HepG2 (cell line): ENCODE data around the gene TCERG1L. TPM values are rescaled to one million over a fixed set of nuclear protein-coding genes. Genes with fewer than 3 reads are reported as not detected.

Experiments used
- ATAC-seq: fragments of 200-7000 bp; cut with Tn5 transposase; 3 replicates; pipeline ENCODE4 v1.9.1; 2020; ENCODE audit warnings: mild to moderate bottlenecking, moderate library complexity
- BruUV-seq: library from RNA; stranded (reverse); fragments of 400-500 nt; replicated peaks from 2 replicates; lab custom pipeline; 2021; lab: Mats Ljungman, UMichigan
- CTCF ChIA-PET: fragments of 300-600 bp; formaldehyde crosslinking; extraction: SDS; loops from one replicate; lab custom pipeline; 2021; ENCODE audit warnings: low total read pairs, inconsistent platforms, low intra/inter-chr PET ratio; lab: Yijun Ruan, JAX
- POLR2A ChIA-PET: fragments of 350-600 bp; sonication (Branson Sonifier 250); formaldehyde crosslinking; loops from one replicate; lab custom pipeline; 2020; ENCODE audit warnings: antibody characterized with exemption, inconsistent platforms; lab: Yijun Ruan, JAX
- DNase-seq: peaks from one replicate; pipeline ENCODE4 v3.0.0-alpha.2; 2015; ENCODE audit warnings: low spot score
- FAIRE-seq: peaks from 3 replicates; lab custom pipeline; 2011; peaks lifted over from hg19 to GRCh38; lab: Jason Lieb, UNC
- H2AFZ ChIP-seq: one replicate; pipeline ENCODE4 v1.6.1; 2011; ENCODE audit warnings: low read length, inconsistent platforms
- H3K27ac ChIP-seq: fragments of 300-600 bp; 3 replicates; pipeline ENCODE4 v1.8.0; 2011; ENCODE audit warnings: mixed run types, mild to moderate bottlenecking, mixed read lengths, low read length, inconsistent platforms; ENCODE audit not compliant: insufficient read depth; ENCODE audit errors: extremely low read length
- H3K27me3 ChIP-seq, 2 experiments: fragments of 200-600 bp in 1 of 2; 2 replicates in 1 of 2; 3 replicates in 1 of 2; pipeline versions ENCODE4 v1.6.0 to v1.8.0; 2011; ENCODE audit warnings: low read length in 2 of 2, mild to moderate bottlenecking in 2 of 2, moderate library complexity in 2 of 2, inconsistent platforms in 1 of 2; ENCODE audit not compliant: insufficient read depth in 2 of 2, control insufficient read depth in 1 of 2
- H3K36me3 ChIP-seq, 2 experiments: fragments of 200-600 bp in 1 of 2; replicated peaks in 1 of 2; 2 replicates in 1 of 2; 3 replicates in 1 of 2; pipeline versions ENCODE4 v1.5.1 to v1.8.0; 2011; ENCODE audit warnings: low read length in 2 of 2, inconsistent platforms in 1 of 2; ENCODE audit not compliant: insufficient read depth in 2 of 2, control insufficient read depth in 1 of 2
- H3K4me1 ChIP-seq: 2 replicates; pipeline ENCODE4 v1.5.1; 2012; ENCODE audit warnings: low read length, inconsistent platforms; ENCODE audit not compliant: insufficient read depth
- H3K4me2 ChIP-seq: 2 replicates; pipeline ENCODE4 v1.6.0; 2011; ENCODE audit warnings: low read depth, low read length, inconsistent platforms
- H3K4me3 ChIP-seq, 3 experiments: fragments of 200-600 bp in 1 of 3; sonication (generic), shearing (Covaris generic) in 1 of 3; replicated peaks in 1 of 3; 2 replicates each; pipeline ENCODE4 v1.5.1; 2011 to 2016; ENCODE audit warnings: low read length in 3 of 3, inconsistent platforms in 2 of 3, low read depth in 2 of 3, mild to moderate bottlenecking in 2 of 3, control low read depth in 1 of 3, mixed read lengths in 1 of 3; ENCODE audit not compliant: insufficient read depth in 1 of 3
- H3K79me2 ChIP-seq: one replicate; pipeline ENCODE4 v1.6.1; 2011; ENCODE audit warnings: low read length, inconsistent platforms; ENCODE audit not compliant: insufficient read depth
- H3K9ac ChIP-seq: 2 replicates; pipeline ENCODE4 v1.6.0; 2011; ENCODE audit warnings: mild to moderate bottlenecking, low read depth, low read length, inconsistent platforms; ENCODE audit not compliant: insufficient read depth
- H3K9me3 ChIP-seq: 2 replicates; pipeline ENCODE4 v1.5.1; 2012; ENCODE audit warnings: mild to moderate bottlenecking, low read length
- H4K20me1 ChIP-seq: 2 replicates; pipeline ENCODE4 v1.6.0; 2011; ENCODE audit warnings: inconsistent platforms, mild to moderate bottlenecking, low read length, moderate library complexity; ENCODE audit not compliant: insufficient read depth
- ARNT ChIP-seq: fragments of 450-650 bp; IDR thresholded peaks from 2 replicates; pipeline ENCODE4 v1.6.1; 2017
- BRD4 ChIP-seq: sonication (generic); formaldehyde crosslinking; IDR thresholded peaks from 2 replicates; pipeline ENCODE4 v1.4.0; 2020; ENCODE audit warnings: missing genetic modification reagents
- CREM ChIP-seq, 2 experiments: sonication (generic) in 1 of 2; formaldehyde crosslinking in 1 of 2; IDR thresholded peaks; 2 replicates each; pipeline versions ENCODE4 v1.4.0 to v1.6.1; 2016 to 2020; ENCODE audit warnings: antibody characterized with exemption in 1 of 2, mild to moderate bottlenecking in 1 of 2, missing genetic modification reagents in 1 of 2
- FOXC1 ChIP-seq: sonication (generic); formaldehyde crosslinking; IDR thresholded peaks from 2 replicates; pipeline ENCODE4 v1.8.0; 2022; ENCODE audit warnings: mild to moderate bottlenecking, missing genetic modification reagents, borderline replicate concordance
- HDAC6 ChIP-seq: fragments of 200-600 bp; sonication (generic); IDR thresholded peaks from 2 replicates; pipeline ENCODE4 v1.7.0; 2017; ENCODE audit warnings: mild to moderate bottlenecking, antibody characterized with exemption, low read length, low read depth
- MLX ChIP-seq: IDR thresholded peaks from 2 replicates; pipeline ENCODE4 v1.6.1; 2016
- MTA3 ChIP-seq: sonication (generic); formaldehyde crosslinking; IDR thresholded peaks from 2 replicates; pipeline ENCODE4 v1.4.0; 2020; ENCODE audit warnings: missing genetic modification reagents
- NCOR1 ChIP-seq: fragments of 200-600 bp; sonication (generic); IDR thresholded peaks from 2 replicates; pipeline ENCODE4 v1.7.0; 2017; ENCODE audit warnings: antibody characterized with exemption, low read length, borderline replicate concordance
- PHF21A ChIP-seq: sonication (generic); formaldehyde crosslinking; IDR thresholded peaks from 2 replicates; pipeline ENCODE4 v1.5.0; 2020; ENCODE audit warnings: mild to moderate bottlenecking, missing genetic modification reagents
- RORA ChIP-seq: sonication (generic); formaldehyde crosslinking; IDR thresholded peaks from 2 replicates; pipeline ENCODE4 v1.5.0; 2020; ENCODE audit warnings: mild to moderate bottlenecking, missing genetic modification reagents, moderate library complexity
- ZNF768 ChIP-seq: sonication (generic); formaldehyde crosslinking; IDR thresholded peaks from 2 replicates; pipeline ENCODE4 v1.4.0; 2020; ENCODE audit warnings: missing genetic modification reagents
- ZNF773 ChIP-seq: sonication (generic); formaldehyde crosslinking; IDR thresholded peaks from 2 replicates; pipeline ENCODE4 v1.4.0; 2020; ENCODE audit warnings: missing genetic modification reagents, borderline replicate concordance
- WGBS: methylation state at CpG from one replicate; pipeline ENCODE4 v1.1.6; 2017; ENCODE audit warnings: low lambda C conversion rate; 5-methylcytosine and 5-hydroxymethylcytosine counted together
- in situ Hi-C: cut with HindIII; loops from 2 replicates; pipeline ENCODE4 v1.10.0; 2017; ENCODE audit warnings: low pct_unique_long_range_greater_than_20kb; ENCODE audit not compliant: extremely low pct_ligation_motif_present
- intact Hi-C: fragments of 100-400 bp; cut with micrococcal nuclease; formaldehyde crosslinking; loops from one replicate; pipeline ENCODE4 v1.10.0; 2022; ENCODE audit not compliant: unreplicated experiment
- polyA plus RNA-seq, 8 experiments: library from polyadenylated mRNA; depleted of rRNA in 3 of 8; stranded (reverse) in 7 of 8; unstranded in 1 of 8; fragments of >200 nt; fragmentation: Illumina TruSeq in 4 of 8; extraction: Trizol in 4 of 8; gene quantifications; 2 replicates each; pipeline versions ENCODE4 v1.2.1 to v1.2.3, GENCODE V29; 2011 to 2016; ENCODE audit warnings: low read depth in 4 of 8, missing spikeins in 1 of 8, mixed read lengths in 1 of 8; ENCODE audit not compliant: insufficient read depth in 1 of 8
- total RNA-seq, 5 experiments: library from RNA; depleted of rRNA; stranded (reverse); fragments of >200 nt; fragmentation: Illumina TruSeq; extraction: Trizol; gene quantifications; 2 replicates each; pipeline ENCODE4 v1.2.3, GENCODE V29; 2016; ENCODE audit warnings: low read depth in 1 of 5
- TF ChIP-seq, protein P1 (sequence below): sonication (generic); formaldehyde crosslinking; IDR thresholded peaks from 2 replicates; pipeline ENCODE4 v1.9.0; 2021; ENCODE audit warnings: missing genetic modification reagents, mild to moderate bottlenecking, borderline replicate concordance

Gene TCERG1L
- total and polyA plus RNA-seq, 2 of the 13 experiments (the other 11 are each of a cell fraction or from before 2014, with no cell fraction given), result not detected

GRCh38 chr10:131260452-131261211 lies 50.9 kb downstream of the TCERG1L start:
- H2AFZ ChIP-seq, result no peak overlapping the region
- no peaks in the 10 kb centered on the region for H4K20me1 ChIP-seq
- intact Hi-C loops, result no loop called here
- H3K27ac ChIP-seq, result no peak overlapping the region
- TF ChIP-seq HDAC6 (no peak), BRD4 (CRISPR knock-in tag) (no peak), MTA3 (CRISPR knock-in tag) (no peak), ARNT (no peak), NCOR1 (no peak), CREM (IDR thresholded peaks at IDR 0.05) (no peak), CREM (CRISPR knock-in tag; IDR thresholded peaks at IDR 0.05) (no peak), RORA (no peak), FOXC1 (CRISPR knock-in tag) (no peak), MLX (no peak), ZNF768 (CRISPR knock-in tag) (no peak), PHF21A (CRISPR knock-in tag) (no peak), ZNF773 (CRISPR knock-in tag) (no peak)
- TF ChIP-seq, protein P1, sequence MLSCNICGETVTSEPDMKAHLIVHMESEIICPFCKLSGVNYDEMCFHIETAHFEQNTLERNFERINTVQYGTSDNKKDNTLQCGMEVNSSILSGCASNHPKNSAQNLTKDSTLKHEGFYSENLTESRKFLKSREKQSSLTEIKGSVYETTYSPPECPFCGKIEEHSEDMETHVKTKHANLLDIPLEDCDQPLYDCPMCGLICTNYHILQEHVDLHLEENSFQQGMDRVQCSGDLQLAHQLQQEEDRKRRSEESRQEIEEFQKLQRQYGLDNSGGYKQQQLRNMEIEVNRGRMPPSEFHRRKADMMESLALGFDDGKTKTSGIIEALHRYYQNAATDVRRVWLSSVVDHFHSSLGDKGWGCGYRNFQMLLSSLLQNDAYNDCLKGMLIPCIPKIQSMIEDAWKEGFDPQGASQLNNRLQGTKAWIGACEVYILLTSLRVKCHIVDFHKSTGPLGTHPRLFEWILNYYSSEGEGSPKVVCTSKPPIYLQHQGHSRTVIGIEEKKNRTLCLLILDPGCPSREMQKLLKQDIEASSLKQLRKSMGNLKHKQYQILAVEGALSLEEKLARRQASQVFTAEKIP, result no peak
- H3K9ac ChIP-seq, result no peak overlapping the region
- BruUV-seq, result no TSS peak
- ATAC-seq (no peak), DNase-seq (no peak), FAIRE-seq (no peak)
- CTCF ChIA-PET, result no interaction called here
- 15% methylated on average over 11 of the region's 17 CpGs for WGBS
- POLR2A ChIA-PET, result no interaction called here
- no peak overlapping the region for H3K4me2 ChIP-seq
- H3K4me1 ChIP-seq, result no peaks in the 10 kb centered on the region
- peaks cover 3 to 55% of the 10 kb centered on the region in 2 experiments; a peak in 4 of 5 replicates for H3K27me3 ChIP-seq
- H3K79me2 ChIP-seq, result no peaks in the 10 kb centered on the region
- no peaks in the 10 kb centered on the region for H3K36me3 ChIP-seq
- no peaks in the 10 kb centered on the region for H3K9me3 ChIP-seq
- H3K4me3 ChIP-seq, result no peak overlapping the region
- in situ Hi-C loops, result no loop called here
